DND-41 (cell line): ENCODE data around the gene DYNLT4.

Source experiments
- ATAC-seq: fragments of 200-7000 bp; cut with Tn5 transposase; 3 replicates; pipeline ENCODE4 v1.9.1; 2021; ENCODE audit warnings: low read depth; ENCODE audit not compliant: insufficient read depth
- DNase-seq: peaks from one replicate; pipeline ENCODE4 v3.0.0-alpha.2; 2020
- H2AFZ ChIP-seq: 2 replicates; pipeline ENCODE4 v1.6.0; 2012; ENCODE audit warnings: low read depth, low read length
- H3K27ac ChIP-seq: 2 replicates; pipeline ENCODE4 v1.5.1; 2012; ENCODE audit warnings: low read length, inconsistent platforms
- H3K27me3 ChIP-seq: fragments of 200-600 bp; sonication (generic); 2 replicates; pipeline ENCODE4 v1.6.0; 2012; ENCODE audit warnings: low read length, mild to moderate bottlenecking, inconsistent platforms; ENCODE audit not compliant: insufficient read depth, poor library complexity
- H3K36me3 ChIP-seq: 2 replicates; pipeline ENCODE4 v1.5.1; 2012; ENCODE audit warnings: low read length, inconsistent platforms; ENCODE audit not compliant: insufficient read depth
- H3K4me1 ChIP-seq: 2 replicates; pipeline ENCODE4 v1.5.1; 2012; ENCODE audit warnings: mild to moderate bottlenecking, low read length; ENCODE audit not compliant: insufficient read depth
- H3K4me2 ChIP-seq: 2 replicates; pipeline ENCODE4 v1.6.0; 2012; ENCODE audit warnings: mild to moderate bottlenecking, moderate library complexity, low read length, inconsistent platforms; ENCODE audit not compliant: insufficient read depth
- H3K4me3 ChIP-seq, 2 experiments: fragments of 200-600 bp in 1 of 2; shearing (Covaris generic) in 1 of 2; 2 replicates each; pipeline ENCODE4 v1.5.1; 2012 to 2016; ENCODE audit warnings: inconsistent platforms in 2 of 2, low read length in 2 of 2, mild to moderate bottlenecking in 2 of 2, low read depth in 1 of 2, moderate library complexity in 1 of 2
- H3K79me2 ChIP-seq: 2 replicates; pipeline ENCODE4 v1.6.0; 2012; ENCODE audit warnings: low read length, inconsistent platforms; ENCODE audit not compliant: insufficient read depth
- H3K9ac ChIP-seq: 2 replicates; pipeline ENCODE4 v1.6.0; 2012; ENCODE audit warnings: low read depth, mild to moderate bottlenecking, inconsistent platforms, low read length, moderate library complexity
- H3K9me3 ChIP-seq: 2 replicates; pipeline ENCODE4 v1.5.1; 2012; ENCODE audit warnings: low read length, moderate library complexity, mild to moderate bottlenecking, inconsistent platforms; ENCODE audit not compliant: insufficient read depth, severe bottlenecking
- H4K20me1 ChIP-seq: 2 replicates; pipeline ENCODE4 v1.6.0; 2012; ENCODE audit warnings: low read length; ENCODE audit not compliant: insufficient read depth
- EZH2 ChIP-seq: IDR thresholded peaks from 3 replicates; pipeline ENCODE4 v1.6.1; 2012; ENCODE audit warnings: borderline replicate concordance, low read depth, mild to moderate bottlenecking, moderate library complexity, low read length, inconsistent platforms; ENCODE audit not compliant: severe bottlenecking
- TF ChIP-seq, protein P1 (sequence below): IDR thresholded peaks from 2 replicates; pipeline ENCODE4 v1.5.1; 2012; ENCODE audit warnings: borderline replicate concordance, low read length, moderate library complexity, mild to moderate bottlenecking; ENCODE audit not compliant: poor library complexity, severe bottlenecking; ENCODE audit errors: extremely low read depth

DYNLT4 gene

DNA sequence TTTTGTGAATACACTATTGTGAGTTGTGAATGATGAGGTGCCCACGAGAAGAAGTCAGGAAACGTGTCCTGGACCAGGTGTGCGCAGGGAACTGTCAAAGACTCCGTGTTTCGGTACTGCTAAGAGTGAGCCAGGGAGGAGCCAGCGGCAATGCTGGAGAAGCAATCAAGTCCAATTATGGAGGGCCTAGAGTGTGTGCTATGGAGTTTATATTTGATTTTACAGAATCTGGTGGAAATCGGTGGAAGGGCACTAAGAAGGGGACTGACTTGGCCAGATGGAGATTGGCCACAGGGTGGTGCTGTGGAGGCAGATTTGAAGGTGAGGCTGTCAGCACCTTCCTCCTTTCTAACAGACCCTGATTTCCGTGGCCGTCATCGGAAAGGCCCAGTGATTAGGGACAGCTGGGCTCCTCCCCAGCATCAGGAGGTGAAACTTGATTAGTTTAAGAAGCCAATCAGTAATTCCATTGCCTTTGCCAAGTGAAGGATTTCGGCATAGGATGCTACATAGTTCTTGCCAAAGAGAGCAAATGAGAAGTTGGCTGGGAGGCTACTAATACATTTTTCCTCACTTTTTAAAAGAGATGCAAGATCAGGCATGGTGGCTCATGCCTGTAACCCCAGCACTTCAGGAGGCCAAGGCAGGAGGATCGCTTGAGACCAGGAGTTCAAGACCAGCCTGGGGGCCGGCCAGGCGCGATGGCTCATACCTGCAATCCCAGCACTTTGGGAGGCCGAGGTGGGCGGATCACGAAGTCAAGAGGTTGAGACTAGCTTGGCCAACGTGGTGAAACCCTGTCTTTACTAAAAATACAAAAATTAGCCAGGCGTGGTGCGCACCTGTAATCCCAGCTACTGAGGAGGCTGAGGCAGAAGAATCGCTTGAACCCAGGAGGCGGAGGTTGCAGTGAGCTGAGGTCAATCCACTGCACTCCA lies 28.9 kb upstream of the DYNLT4 start:
- H3K36me3 ChIP-seq: no peaks in the 10 kb centered on the region
- no peaks in the 10 kb centered on the region for H3K79me2 ChIP-seq
- peak; percentile 95 for ATAC-seq
- TF ChIP-seq, protein P1, sequence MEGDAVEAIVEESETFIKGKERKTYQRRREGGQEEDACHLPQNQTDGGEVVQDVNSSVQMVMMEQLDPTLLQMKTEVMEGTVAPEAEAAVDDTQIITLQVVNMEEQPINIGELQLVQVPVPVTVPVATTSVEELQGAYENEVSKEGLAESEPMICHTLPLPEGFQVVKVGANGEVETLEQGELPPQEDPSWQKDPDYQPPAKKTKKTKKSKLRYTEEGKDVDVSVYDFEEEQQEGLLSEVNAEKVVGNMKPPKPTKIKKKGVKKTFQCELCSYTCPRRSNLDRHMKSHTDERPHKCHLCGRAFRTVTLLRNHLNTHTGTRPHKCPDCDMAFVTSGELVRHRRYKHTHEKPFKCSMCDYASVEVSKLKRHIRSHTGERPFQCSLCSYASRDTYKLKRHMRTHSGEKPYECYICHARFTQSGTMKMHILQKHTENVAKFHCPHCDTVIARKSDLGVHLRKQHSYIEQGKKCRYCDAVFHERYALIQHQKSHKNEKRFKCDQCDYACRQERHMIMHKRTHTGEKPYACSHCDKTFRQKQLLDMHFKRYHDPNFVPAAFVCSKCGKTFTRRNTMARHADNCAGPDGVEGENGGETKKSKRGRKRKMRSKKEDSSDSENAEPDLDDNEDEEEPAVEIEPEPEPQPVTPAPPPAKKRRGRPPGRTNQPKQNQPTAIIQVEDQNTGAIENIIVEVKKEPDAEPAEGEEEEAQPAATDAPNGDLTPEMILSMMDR: peak; percentile 94
- TF ChIP-seq EZH2: no peak
- H3K9me3 ChIP-seq: no peaks in the 10 kb centered on the region
- H3K27ac ChIP-seq: no peak overlapping the region
- H3K27me3 ChIP-seq: no peaks in the 10 kb centered on the region
- peaks cover 7% of the 10 kb centered on the region for H3K4me1 ChIP-seq
- H3K4me3 ChIP-seq: 0 out of 4 replicates have a peak overlapping the region, but pooled peaks of 1 of the 2 experiments have one; percentile 22
- peak overlapping the region; percentile 52 for H3K4me2 ChIP-seq
- no peak overlapping the region for H3K9ac ChIP-seq
- peak; percentile 85 for DNase-seq
- H2AFZ ChIP-seq: peak overlapping the region; percentile 72
- H4K20me1 ChIP-seq: no peaks in the 10 kb centered on the region

DNA sequence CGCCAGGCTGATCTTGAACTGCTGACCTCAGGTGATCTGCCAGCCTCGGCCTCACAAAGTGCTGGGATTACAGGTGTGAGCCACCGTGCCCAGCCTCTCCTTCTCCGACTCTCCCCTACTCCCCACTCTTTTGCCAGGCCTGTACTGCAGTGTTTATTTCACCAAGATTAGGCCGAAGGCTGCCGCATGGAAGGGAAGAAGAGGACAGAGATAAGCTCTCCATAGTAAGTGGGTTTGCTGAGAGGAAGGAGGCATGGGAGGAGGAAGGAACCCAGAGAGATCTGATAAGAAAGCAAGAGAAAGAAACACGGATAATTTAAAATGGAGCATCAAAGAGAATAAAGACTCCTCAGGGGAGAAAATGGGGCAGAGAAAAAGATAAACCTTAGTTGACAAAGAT lies 27.2 kb upstream of the DYNLT4 start:
- H3K4me2 ChIP-seq: no peak overlapping the region
- no peak overlapping the region for H3K9ac ChIP-seq
- H4K20me1 ChIP-seq: no peaks in the 10 kb centered on the region
- ATAC-seq (no peak), DNase-seq (no peak)
- H3K27me3 ChIP-seq: no peaks in the 10 kb centered on the region
- H3K9me3 ChIP-seq: no peaks in the 10 kb centered on the region
- no peak overlapping the region for H2AFZ ChIP-seq
- no peaks in the 10 kb centered on the region for H3K36me3 ChIP-seq
- TF ChIP-seq, protein P1: no peak
- no peak for TF ChIP-seq EZH2
- no peaks in the 10 kb centered on the region for H3K79me2 ChIP-seq
- H3K4me1 ChIP-seq: peaks cover 7% of the 10 kb centered on the region
- no peak overlapping the region for H3K27ac ChIP-seq
- H3K4me3 ChIP-seq: no peak overlapping the region

DNA sequence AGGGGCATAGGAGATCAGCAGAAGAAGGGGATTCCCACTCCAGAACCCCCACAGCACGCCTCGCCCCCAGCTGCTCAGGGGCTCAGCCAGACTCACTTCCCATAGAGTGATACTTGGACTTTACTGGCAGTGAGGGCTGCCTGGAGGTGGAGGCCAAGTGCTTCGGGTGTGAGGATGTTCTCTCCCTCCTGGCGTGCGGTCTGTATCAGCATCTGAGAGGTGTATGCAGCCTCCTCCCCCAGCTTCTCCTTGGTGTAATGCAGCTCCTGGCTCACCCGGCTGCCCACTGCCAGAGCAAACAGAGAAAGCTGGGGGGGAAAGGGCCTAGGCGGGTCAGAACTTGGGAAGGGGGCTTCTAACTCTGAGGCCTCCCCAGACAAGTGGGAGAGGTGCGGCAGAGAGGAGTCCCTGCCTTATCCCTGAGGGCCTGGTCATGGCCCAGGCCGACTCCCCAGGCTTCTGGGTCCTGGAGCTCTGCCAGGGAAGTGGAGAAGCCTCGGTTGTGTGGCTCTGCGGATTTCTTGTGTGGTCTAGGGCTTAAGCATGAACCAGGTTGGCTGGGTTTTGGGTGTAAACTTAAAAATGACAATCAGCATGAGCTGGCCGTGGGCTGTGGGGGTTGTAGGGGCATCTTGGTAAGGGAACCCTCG lies 25.0 kb upstream of the DYNLT4 start:
- H3K4me2 ChIP-seq: no peak overlapping the region
- no peak for DNase-seq
- no peak overlapping the region for H3K27ac ChIP-seq
- no peaks in the 10 kb centered on the region for H3K36me3 ChIP-seq
- no peak overlapping the region for H3K4me3 ChIP-seq
- peaks cover 7% of the 10 kb centered on the region for H3K4me1 ChIP-seq
- H3K79me2 ChIP-seq: no peaks in the 10 kb centered on the region
- no peak overlapping the region for H3K9ac ChIP-seq
- no peaks in the 10 kb centered on the region for H3K9me3 ChIP-seq
- TF ChIP-seq, protein P1: no peak
- TF ChIP-seq EZH2: no peak
- no peaks in the 10 kb centered on the region for H3K27me3 ChIP-seq
- no peak overlapping the region for H2AFZ ChIP-seq
- H4K20me1 ChIP-seq: no peaks in the 10 kb centered on the region
- ATAC-seq: no peak
